Kasumi-1 (cell line): ENCODE measurements around the gene ANO1.

Experiments
- DNase-seq, 2 experiments: peaks; one replicate each; lab custom pipeline; 2025; lab: John Stamatoyannopoulos, UW

Gene ANO1

DNA sequence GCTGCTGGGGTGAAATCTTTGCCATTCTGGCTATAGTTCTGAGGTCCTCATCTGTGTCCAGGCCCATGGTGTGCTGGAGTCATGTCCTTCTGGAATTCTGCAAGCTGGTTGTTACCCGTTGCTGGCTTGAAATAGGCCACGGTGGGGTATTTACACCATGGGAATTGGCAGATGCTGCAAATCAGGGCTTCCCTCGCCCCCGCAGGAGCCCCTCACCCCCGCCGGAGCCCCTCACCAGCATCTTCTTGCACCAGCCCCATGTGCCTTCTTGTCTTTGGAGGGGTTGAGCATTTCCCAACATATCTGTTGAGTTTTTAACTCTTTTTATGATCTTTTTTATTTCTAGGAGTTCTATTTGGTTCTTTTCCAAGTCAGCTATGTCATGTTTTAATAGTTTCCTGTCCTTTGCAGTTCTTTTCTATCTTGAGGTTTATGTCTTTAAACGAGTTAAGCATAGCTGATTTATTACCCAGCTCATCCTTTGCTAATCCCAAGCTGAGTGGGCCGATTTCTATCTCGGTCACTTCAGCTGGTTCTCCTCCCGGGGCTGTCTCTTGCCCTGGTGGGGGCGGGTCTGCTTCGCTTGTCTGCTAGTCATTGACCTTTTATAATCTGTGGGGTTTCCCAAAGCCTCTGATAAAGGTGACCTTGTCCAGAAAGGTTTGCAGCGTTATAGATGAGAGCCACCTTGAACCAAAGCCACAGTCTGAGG lies 17.6 kb downstream of the ANO1 start:
- no peak for DNase-seq

DNA sequence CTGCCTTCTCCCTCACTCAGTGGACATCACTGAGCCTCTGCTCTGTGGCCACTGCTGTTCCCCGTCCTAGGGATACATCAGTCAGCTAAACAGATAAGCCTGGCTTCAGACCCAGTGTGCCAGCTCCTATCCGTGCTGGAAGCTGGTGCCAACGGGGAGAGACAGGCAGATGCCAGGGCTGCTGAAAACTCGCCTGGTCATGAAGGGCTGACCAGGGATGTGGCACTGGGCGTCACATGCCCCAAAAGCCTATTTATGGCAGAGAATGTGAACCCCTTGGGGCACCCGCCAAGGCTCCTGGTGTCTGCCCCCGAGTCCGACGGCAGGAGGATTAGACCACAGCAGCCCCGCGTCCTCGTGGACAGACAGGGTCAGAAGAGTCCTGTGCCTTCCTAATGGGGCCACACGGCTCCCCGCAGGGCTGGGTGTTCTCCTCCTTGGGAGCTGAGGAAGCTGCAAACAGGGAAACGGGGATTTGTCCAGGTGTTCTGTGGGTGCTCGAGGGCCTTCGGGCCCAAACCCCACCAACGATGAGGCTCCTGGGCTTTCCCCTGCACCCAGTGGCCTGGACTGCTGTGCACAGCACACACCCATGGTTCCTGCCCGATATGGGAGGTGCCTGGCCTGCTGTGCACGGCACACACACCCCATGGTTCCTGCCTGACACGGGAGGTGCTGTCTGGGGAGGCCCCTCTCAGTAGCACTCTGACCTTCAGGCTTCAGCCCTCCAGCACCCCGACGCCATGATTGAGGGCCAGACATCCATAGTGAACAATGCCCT lies 19.9 kb downstream of the ANO1 start:
- DNase-seq, result no peak

DNA sequence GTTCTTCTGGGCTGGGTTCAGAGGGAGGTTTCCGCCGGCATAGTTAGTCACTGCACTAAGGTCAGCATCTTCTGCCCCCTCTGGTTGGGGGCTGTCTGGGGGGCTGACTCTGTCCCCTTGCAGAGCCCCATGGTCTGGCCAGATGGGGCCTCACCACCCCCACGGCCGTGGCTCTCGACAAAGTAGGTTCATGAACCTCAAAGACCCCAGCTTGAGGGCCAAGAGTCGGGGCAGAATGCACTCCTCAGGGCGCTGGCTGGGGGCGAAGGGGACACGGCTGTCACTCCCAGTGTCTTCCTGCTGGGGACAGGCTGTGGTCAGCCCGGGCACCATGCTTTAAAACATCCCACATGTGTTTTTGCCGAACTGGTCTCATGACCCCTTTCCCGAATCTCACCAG lies 20.8 kb downstream of the ANO1 start:
- no peak for DNase-seq

DNA sequence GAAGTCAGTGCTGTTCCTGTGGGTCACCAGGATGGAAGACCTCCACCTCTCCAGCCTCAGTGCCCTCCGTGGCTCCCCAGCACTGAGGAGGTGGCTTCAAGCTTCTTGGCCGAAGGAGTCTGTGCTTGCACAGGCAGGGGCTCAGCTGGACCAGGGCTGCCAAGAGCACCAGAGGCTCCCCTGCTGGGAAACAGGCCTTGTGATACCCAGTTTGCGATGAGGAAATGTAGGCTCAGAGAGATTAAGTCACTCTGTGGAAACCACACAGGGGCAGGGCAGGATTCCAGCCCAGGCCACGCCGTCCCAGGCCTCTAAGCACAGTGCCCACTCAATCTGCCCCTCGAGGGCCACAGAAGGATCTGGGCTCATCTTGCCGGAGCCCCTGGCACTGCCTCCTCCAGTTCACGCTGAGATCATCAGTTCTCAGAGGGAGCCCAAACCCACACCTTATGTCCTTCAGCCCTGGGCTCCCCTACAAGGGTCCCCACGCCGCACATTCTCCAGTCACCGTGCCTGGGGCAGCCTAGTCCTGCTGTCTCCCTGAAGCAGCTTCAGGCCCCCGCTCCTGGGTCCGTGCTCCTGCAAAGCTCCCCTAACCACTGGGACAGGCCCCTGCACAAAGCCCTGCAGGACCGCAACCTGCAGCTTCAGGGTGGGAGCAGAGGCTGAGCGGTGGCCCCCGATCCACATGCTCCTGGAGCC lies 21.6 kb downstream of the ANO1 start:
- DNase-seq, result no peak

DNA sequence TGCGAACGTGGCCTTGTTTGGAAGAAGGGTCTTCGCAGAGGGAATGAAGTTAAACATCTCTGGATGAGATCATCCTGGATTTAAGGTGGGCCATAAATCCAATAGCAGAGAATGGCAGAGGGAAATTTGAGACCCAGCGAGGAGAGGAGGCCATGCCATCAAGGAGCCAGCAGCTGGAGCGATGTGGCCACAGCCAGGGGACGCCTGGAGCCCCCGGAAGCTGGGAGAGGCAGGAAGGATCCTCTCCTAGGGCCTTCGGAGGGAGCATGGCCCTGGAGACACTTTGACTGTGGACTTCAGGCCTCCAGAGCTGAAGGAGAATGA lies 22.1 kb downstream of the ANO1 start:
- DNase-seq, result no peak

DNA sequence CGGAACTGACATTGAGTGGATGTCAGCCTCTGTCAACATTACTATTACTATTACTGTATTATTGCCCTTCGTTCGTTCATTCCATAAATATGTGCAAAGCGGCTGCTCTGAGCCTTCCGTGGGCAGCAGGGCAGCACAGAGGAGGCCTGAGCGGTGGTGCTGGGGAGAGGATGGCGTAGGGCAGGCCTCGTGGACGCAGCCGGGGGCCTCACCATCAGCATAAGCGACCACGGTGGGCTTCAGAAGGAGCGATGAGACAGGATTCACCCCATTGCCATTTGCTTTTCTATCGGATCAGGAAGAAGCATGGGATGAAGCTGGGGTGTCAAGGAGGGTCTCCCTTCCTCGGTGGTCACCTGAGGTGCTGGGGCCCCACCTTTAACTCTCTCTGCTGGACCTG lies 22.7 kb downstream of the ANO1 start:
- DNase-seq, result no peak

DNA sequence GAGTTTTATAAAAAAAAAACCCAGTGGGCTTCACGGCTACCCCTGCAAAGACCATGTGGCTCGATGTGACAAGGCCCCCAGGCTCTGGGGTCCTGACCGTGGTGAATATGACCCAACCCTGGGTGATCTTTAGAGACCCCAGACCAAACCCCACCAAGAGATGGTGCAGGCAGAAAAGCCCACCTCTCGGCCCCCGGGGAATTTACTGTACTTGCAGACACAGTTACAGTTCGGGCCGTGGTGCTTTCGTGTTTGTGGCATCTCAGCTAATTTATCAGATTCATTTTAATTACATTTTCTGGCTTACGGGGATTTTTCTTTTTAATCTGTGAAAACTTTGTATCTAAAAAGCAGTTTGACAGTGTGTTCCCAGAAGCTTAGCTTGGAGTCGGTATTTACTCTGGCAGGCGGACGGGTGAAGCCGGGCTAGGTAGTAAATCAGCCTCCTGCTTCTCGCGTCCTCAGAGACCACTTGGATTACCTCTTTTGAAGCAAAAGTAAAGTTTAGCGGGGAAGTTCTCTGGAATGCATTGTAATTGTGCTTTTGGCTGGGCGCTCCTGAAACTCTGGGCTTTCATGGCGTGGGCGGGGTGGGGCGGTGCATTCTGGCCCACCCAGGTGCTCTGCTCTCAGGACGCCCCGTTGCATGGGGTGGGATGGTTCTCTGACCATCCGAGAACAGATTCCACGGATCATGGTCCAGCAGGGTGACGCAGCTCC lies 25.3 kb downstream of the ANO1 start:
- no peak for DNase-seq

DNA sequence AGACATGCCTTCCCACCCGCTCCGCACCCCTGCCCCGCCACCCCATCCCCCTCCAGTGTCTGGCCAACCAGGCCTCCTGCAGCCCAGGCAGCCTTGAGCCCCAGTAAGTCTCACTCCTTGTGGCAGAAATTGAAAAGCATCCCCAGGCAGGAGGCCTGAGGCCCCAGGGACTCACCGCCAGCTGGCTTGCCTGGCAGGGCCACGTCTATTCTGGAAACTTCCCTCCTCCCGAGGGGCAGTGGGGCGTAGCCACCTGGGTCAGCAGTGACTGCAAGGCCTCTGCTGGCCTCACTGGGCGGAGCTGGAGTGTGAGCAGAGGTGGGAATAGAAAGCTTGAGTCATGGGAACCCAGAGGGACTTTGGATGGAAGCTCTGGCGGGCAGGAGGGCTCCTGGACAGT lies 26.3 kb downstream of the ANO1 start:
- no peak for DNase-seq

- no peak for DNase-seq
These were observed 26.8 kb downstream of the ANO1 start for GRCh38 chr11:70104961-70105360.

DNA sequence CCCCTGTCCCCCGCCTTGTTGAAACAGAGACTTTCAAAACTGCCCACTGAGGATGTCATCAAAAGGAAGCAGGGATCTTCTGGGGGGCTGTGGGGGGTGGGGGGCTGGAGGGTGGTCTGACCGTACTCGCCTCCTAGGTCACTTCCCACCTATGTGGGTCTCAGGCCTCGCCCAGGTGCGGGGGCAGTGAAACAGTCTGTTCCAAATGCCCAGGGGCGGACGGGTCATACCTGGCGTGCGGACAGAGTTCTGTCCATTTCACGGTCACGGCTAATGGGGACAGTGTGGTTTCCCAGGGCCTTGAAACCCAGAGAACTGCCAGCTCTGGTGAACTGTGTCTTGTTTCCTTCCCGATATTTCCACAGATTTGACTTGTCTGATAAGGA lies 27.2 kb downstream of the ANO1 start:
- no peak for DNase-seq

DNA sequence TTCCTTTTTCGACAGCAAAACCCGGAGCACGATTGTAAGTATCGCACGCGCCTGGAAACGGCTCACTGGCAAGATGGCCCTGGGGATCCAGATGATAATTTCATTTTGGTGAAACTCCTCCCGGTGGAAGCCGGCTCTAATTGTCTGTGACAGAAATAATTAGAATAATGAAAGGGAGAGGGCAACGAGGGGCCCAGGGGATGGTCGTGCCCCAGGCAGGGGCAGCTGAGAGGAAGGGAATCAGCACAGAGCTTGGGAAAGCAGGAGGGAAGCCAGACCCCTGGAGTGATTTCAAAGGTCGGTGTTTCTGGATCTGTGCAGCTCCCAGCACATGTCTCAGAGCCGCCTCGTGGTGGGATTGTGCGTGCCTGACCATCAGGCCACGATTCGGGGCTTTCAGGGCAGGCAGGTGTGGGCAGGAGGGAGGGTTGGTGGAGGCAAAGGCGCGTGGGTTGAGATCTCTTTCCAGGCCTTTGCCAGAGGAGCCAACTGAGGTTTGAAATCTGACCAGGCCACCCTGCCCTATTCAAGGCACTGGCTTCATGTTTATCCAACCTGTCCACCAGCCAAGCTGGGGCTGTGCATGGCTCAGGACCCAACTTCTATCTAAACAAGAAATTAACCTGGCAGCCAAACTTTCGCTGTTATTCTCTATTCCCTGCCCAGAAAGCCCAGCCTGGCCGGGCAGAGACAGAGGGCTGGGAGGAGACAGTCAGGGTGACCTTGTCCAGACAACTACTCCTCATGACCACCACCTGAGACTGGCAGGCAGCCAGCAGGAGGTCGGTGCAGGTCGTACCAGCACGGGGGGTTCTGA lies 27.8 kb downstream of the ANO1 start:
- DNase-seq, result no peak

DNA sequence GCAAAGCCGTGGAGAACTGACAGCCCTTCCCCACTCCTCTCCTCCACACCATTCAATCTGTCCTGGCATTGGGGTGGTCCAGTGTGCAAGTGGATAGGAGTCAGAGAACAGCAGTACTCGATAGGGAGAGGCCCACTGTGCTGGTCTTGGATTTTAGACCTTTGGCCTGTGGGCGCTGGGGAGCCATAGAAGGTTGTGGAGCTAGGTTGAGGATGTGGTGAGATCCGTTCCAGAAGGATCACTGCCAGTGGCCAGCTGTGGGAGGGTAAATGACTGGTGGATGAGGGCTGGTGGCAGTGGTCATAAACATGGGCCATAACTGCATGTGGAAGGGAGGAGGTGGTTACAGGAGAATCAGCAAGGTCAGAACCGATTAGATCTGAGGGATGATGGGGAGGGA lies 28.6 kb downstream of the ANO1 start:
- DNase-seq, result no peak

GRCh38 chr11:70107191-70107590 lies 29.1 kb downstream of the ANO1 start:
- no peak for DNase-seq

DNA sequence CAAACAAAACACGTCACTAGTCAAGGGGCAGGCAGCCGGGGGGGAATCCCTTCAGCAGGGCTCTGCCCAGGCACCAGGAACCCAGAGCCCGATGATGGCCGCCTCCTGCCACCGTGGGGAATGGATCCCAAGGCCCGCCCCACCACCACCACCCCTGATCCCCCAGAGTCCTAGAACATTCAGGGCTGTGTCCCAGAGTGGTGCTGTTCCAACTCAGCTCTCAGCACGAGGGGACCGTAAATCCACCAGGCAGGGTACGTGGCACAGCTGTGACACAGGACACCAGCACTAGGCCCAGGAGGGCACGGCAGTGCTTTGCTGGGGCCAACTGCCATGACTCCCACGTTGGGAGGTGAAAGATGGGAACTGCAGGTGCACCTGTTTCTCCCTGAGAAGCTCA lies 29.6 kb downstream of the ANO1 start:
- DNase-seq, result no peak

GRCh38 chr11:70108250-70108649 lies 30.1 kb downstream of the ANO1 start:
- no peak for DNase-seq

DNA sequence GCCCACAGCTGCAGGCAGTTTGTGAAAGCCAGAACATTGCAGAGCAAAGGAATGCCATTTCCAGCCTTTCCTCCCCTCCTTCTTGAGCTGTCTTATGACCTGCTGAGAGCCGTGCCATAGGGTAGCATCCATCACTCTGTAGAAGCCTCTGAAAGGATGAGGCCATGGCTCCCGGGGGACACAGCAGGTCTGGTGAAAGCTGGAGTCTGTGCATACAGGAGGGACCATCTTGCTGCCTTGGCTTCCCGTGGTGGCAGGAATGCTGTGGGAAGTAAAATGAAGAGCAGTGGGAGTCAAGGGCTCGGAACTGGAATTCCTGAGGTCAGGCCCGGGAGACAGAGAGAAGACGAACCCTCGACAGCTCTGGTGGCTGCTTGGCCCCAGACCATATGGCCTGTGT lies 30.9 kb downstream of the ANO1 start:
- DNase-seq, result no peak

DNA sequence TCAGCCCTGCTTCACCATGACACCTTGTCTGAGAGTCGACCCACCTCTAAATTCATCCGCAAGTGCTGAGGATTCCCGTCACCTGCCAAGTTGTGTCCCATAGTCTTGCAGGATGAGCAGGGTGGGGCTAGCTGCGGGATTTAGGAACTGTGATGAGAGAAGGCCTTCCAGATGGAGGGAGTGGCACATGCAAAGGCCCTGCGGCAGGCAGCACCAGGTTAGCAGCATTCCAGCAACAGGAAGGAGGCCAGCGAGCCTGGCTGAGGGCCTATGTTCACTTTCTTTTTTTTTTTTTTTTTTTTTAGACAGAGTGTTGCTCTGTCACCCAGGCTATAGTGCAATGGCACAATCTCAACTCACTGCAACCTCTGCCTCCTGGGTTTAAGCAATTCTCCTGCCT lies 31.8 kb downstream of the ANO1 start:
- DNase-seq, result no peak

GRCh38 chr11:70110538-70111055 lies 32.5 kb downstream of the ANO1 start:
- no peak for DNase-seq

DNA sequence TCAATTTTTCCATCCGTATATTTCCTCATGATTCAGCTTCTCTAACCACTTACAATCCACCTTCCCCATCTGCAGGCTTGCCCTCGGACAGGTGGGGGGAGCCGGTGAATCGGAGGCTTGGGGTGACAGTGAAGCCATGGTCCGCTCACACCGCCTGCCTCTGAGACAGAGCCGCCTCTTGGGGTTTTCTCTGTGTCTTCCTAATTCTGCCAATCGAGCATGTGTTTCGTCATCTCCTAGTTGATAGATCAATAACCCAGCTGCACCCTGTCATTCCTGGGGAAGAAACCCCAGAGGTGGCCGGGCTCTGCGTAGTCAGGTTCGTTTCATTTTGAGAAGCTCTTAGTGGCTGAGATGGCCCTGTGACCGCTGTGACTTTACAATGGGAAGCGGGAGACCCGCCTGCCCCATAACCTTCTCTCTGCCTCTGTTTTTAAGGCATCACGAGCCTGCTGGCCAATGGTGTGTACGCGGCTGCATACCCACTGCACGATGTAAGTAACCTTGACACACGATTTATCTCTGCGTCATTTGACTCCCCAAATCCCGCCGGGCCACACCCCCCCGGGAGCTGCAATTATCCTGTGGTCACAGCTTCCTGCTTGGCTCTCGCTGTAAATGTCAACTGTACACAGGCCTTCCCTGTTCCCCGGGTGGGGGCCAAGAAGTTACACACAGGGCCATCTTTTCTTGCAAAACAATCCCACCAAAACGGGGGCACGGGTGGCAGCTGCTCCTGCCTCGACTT lies 33.3 kb downstream of the ANO1 start:
- peak; percentile 5 to 20 for DNase-seq

DNA sequence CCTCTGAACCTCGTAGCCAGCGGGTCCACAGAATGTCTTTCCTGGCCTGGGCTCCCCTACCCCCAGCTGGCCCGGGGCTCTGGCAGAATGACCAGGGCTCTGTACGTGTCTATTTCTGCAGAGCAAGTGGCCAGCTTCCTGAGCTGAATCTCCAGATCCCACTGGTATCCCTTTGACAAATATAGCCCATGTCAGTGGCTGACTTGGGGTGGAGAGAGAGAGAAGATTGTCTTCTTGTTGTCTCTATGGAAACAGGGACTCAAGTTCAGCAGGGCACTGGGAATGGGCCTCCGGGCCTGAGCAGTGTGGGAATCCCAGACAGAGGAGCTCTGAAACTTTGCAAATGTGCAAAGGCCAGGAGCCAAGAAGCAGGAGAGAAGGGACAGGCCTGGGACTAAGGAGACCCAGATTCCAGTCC lies 33.9 kb downstream of the ANO1 start:
- no peak for DNase-seq

DNA sequence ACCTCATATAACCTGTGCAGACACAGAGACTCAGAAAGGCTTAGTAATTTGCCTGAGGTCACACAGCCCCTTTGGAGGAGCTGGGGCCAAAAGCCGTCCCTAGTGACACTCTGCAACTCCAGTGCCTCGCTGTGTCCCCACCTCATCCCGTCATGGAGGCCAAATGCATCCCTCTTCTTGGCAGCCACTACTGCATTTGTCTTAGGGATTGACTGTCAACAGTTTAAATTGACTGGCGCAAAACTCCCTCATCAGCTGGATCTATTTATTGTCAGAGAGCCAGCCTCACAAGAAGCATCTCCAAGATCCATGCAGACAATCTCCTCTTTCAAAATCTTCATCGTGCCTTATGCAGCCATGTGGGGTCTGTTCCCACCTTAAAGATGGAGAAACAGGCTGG lies 35.7 kb downstream of the ANO1 start:
- no peak for DNase-seq
